DMS53 treated with DMSO at 0.1 percent for 48 hours (cell line): ENCODE data around the gene SPIRE1.
"Not testable (repeated sequence)": the region's sequence is repeated elsewhere in the genome, so short reads cannot be mapped to it uniquely, and the experiment has no call there.

ENCODE experiments used
- DNase-seq: peaks from one replicate; lab custom pipeline; 2025; ENCODE audit not compliant: unreplicated experiment; lab: John Stamatoyannopoulos, UW

Gene SPIRE1

GRCh38 chr18:12497296-12497695 lies 160.6 kb downstream of the SPIRE1 start:
- DNase-seq = no peak

- DNase-seq = no peak
Measured at GRCh38 chr18:12492907-12493306, 165.0 kb downstream of the SPIRE1 start.

- no peak for DNase-seq
Measured at GRCh38 chr18:12491611-12492435, 166.1 kb downstream of the SPIRE1 start.

GRCh38 chr18:12485479-12486105 lies 172.3 kb downstream of the SPIRE1 start:
- DNase-seq = no peak

GRCh38 chr18:12481915-12482314 lies 176.0 kb downstream of the SPIRE1 start:
- DNase-seq = not testable (repeated sequence)

GRCh38 chr18:12479982-12480381 lies 177.9 kb downstream of the SPIRE1 start:
- no peak for DNase-seq

GRCh38 chr18:12479536-12479935 lies 178.4 kb downstream of the SPIRE1 start:
- no peak for DNase-seq

GRCh38 chr18:12478269-12479047 lies 179.4 kb downstream of the SPIRE1 start:
- no peak for DNase-seq

- DNase-seq = no peak
Measured at GRCh38 chr18:12477606-12478005, 180.3 kb downstream of the SPIRE1 start.

- no peak for DNase-seq
Measured at GRCh38 chr18:12476955-12477354, 181.0 kb downstream of the SPIRE1 start.

- no peak for DNase-seq
Measured at GRCh38 chr18:12474876-12475275, 183.0 kb downstream of the SPIRE1 start.

GRCh38 chr18:12474146-12474545 lies 183.8 kb downstream of the SPIRE1 start:
- no peak for DNase-seq

GRCh38 chr18:12470382-12471075 lies 187.4 kb downstream of the SPIRE1 start:
- DNase-seq = no peak

GRCh38 chr18:12468445-12468844 lies 189.5 kb downstream of the SPIRE1 start:
- DNase-seq = no peak

- no peak for DNase-seq
Measured at GRCh38 chr18:12464731-12465130, 193.2 kb downstream of the SPIRE1 start.

- DNase-seq = no peak
Measured at GRCh38 chr18:12463191-12463590, 194.7 kb downstream of the SPIRE1 start.

- no peak for DNase-seq
Measured at GRCh38 chr18:12462242-12462641, 195.7 kb downstream of the SPIRE1 start.

- DNase-seq = no peak
Measured at GRCh38 chr18:12461326-12461725, 196.6 kb downstream of the SPIRE1 start.

GRCh38 chr18:12460874-12461273 lies 197.0 kb downstream of the SPIRE1 start:
- no peak for DNase-seq

GRCh38 chr18:12458771-12459170 lies 199.1 kb downstream of the SPIRE1 start:
- DNase-seq = no peak

GRCh38 chr18:12456441-12456840 lies 201.5 kb downstream of the SPIRE1 start:
- DNase-seq = no peak
